Endothelial cell of hepatic sinusoid (primary cell): ENCODE measurements around the gene HK3.
"Not testable (repeated sequence)": the region's sequence is repeated elsewhere in the genome, so short reads cannot be mapped to it uniquely, and the experiment has no call there.

Experiments
- in situ Hi-C: cut with HindIII; loops from 2 replicates; pipeline ENCODE4 v1.10.0; 2017; ENCODE audit warnings: low sequenced_read_pairs

The HK3 gene

GRCh38 chr5:176873011-176873410 lies 26.1 kb downstream of the HK3 start:
- in situ Hi-C loops, result not testable (repeated sequence)

GRCh38 chr5:176872586-176872985 lies 26.6 kb downstream of the HK3 start:
- in situ Hi-C loops, result not testable (repeated sequence)

- in situ Hi-C loops, result not testable (repeated sequence)
These were observed 28.5 kb downstream of the HK3 start for GRCh38 chr5:176870644-176871043.

- in situ Hi-C loops, result no loop called here
These were observed 29.0 kb downstream of the HK3 start for GRCh38 chr5:176870110-176870591.

- in situ Hi-C loops, result no loop called here
These were observed 29.5 kb downstream of the HK3 start for GRCh38 chr5:176869501-176870109.

- in situ Hi-C loops, result no loop called here
These were observed 30.4 kb downstream of the HK3 start for GRCh38 chr5:176868731-176869130.

GRCh38 chr5:176868126-176868525 lies 31.0 kb downstream of the HK3 start:
- in situ Hi-C loops, result no loop called here

GRCh38 chr5:176866707-176867310 lies 32.3 kb downstream of the HK3 start:
- in situ Hi-C loops, result no loop called here

- in situ Hi-C loops, result no loop called here
These were observed 33.2 kb downstream of the HK3 start for GRCh38 chr5:176865964-176866363.

GRCh38 chr5:176864755-176865154 lies 34.4 kb downstream of the HK3 start:
- in situ Hi-C loops, result no loop called here

GRCh38 chr5:176863765-176864098 lies 35.4 kb downstream of the HK3 start:
- in situ Hi-C loops, result no loop called here

- in situ Hi-C loops, result no loop called here
These were observed 35.9 kb downstream of the HK3 start for GRCh38 chr5:176863041-176863764.

GRCh38 chr5:176862330-176862995 lies 36.7 kb downstream of the HK3 start:
- in situ Hi-C loops, result no loop called here

GRCh38 chr5:176861276-176861675 lies 37.9 kb downstream of the HK3 start:
- in situ Hi-C loops, result no loop called here

GRCh38 chr5:176860381-176860780 lies 38.8 kb downstream of the HK3 start:
- in situ Hi-C loops, result no loop called here

- in situ Hi-C loops, result no loop called here
These were observed 39.2 kb downstream of the HK3 start for GRCh38 chr5:176859916-176860315.

- in situ Hi-C loops, result no loop called here
These were observed 41.3 kb downstream of the HK3 start for GRCh38 chr5:176857894-176858273.

- in situ Hi-C loops, result no loop called here
These were observed 41.8 kb downstream of the HK3 start for GRCh38 chr5:176857216-176857893.

- in situ Hi-C loops, result no loop called here
These were observed 42.4 kb downstream of the HK3 start for GRCh38 chr5:176856746-176857145.

GRCh38 chr5:176855598-176855997 lies 43.5 kb downstream of the HK3 start:
- in situ Hi-C loops, result no loop called here

GRCh38 chr5:176854164-176854563 lies 45.0 kb downstream of the HK3 start:
- in situ Hi-C loops, result no loop called here
